HG03175 (cell line): ENCODE results near the gene SPINK1.
"Not testable (repeated sequence)": the region's sequence is repeated elsewhere in the genome, so short reads cannot be mapped to it uniquely, and the experiment has no call there.

Experiments used
- ATAC-seq: cut with Tn5 transposase; IDR thresholded peaks from one replicate; pipeline ENCODE4 v1.9.1; 2021; ENCODE audit warnings: mild to moderate bottlenecking, moderate library complexity; ENCODE audit not compliant: unreplicated experiment

SPINK1 gene

GRCh38 chr5:147831465-147831864 is at the start of gene SPINK1:
Gene SPINK1, minus strand, starts transcription at chr5:147831671. Its CDS starts 94 bp downstream, at chr5:147831577.
- ATAC-seq = no peak

GRCh38 chr5:147880487-147880886 is 49.0 kb upstream of the SPINK1 start:
- no peak for ATAC-seq

GRCh38 chr5:147879784-147880183 is 48.3 kb upstream of the SPINK1 start:
- no peak for ATAC-seq

GRCh38 chr5:147878066-147878759 is 46.7 kb upstream of the SPINK1 start, which contains the start of gene SCGB3A2:
Gene SCGB3A2, plus strand, starts transcription at chr5:147878711. Its CDS starts 93 bp downstream, at chr5:147878804.
- no peak for ATAC-seq

- ATAC-seq = no peak
Observed at GRCh38 chr5:147876626-147877025, 45.2 kb upstream of the SPINK1 start.

- ATAC-seq = no peak
Observed at GRCh38 chr5:147876141-147876540, 44.7 kb upstream of the SPINK1 start.

GRCh38 chr5:147874910-147875367 is 43.5 kb upstream of the SPINK1 start:
- ATAC-seq = no peak

GRCh38 chr5:147874118-147874875 is 42.8 kb upstream of the SPINK1 start:
- not testable (repeated sequence) for ATAC-seq

GRCh38 chr5:147872744-147873435 is 41.4 kb upstream of the SPINK1 start:
- not testable (repeated sequence) for ATAC-seq

GRCh38 chr5:147871980-147872549 is 40.6 kb upstream of the SPINK1 start:
- ATAC-seq = not testable (repeated sequence)

- not testable (repeated sequence) for ATAC-seq
Observed at GRCh38 chr5:147869892-147870291, 38.4 kb upstream of the SPINK1 start.

GRCh38 chr5:147869112-147869511 is 37.6 kb upstream of the SPINK1 start:
- ATAC-seq = no peak

- no peak for ATAC-seq
Observed at GRCh38 chr5:147863454-147864158, 32.1 kb upstream of the SPINK1 start.

- no peak for ATAC-seq
Observed at GRCh38 chr5:147860641-147861025, 29.2 kb upstream of the SPINK1 start.

GRCh38 chr5:147859962-147860640 is 28.6 kb upstream of the SPINK1 start:
- no peak for ATAC-seq

- no peak for ATAC-seq
Observed at GRCh38 chr5:147858565-147858964, 27.1 kb upstream of the SPINK1 start.

GRCh38 chr5:147857302-147858129 is 26.0 kb upstream of the SPINK1 start:
- ATAC-seq = peak; percentile 91

- no peak for ATAC-seq
Observed at GRCh38 chr5:147856801-147857200, 25.3 kb upstream of the SPINK1 start.

- no peak for ATAC-seq
Observed at GRCh38 chr5:147855774-147856069, 24.3 kb upstream of the SPINK1 start.
